D721Med (cell line): ENCODE measurements around the gene ASTE1.

Experiments used
- DNase-seq: peaks from one replicate; pipeline ENCODE4 v3.0.0; 2011; ENCODE audit warnings: low spot score; ENCODE audit not compliant: insufficient read length
- FAIRE-seq: peaks from 2 replicates; lab custom pipeline; 2011; peaks lifted over from hg19 to GRCh38; lab: Jason Lieb, UNC
- TF ChIP-seq, protein P1 (sequence below): IDR thresholded peaks from 2 replicates; pipeline ENCODE4 v1.5.1; 2012; ENCODE audit warnings: mild to moderate bottlenecking, control low read depth; ENCODE audit not compliant: insufficient read depth; ENCODE audit errors: missing control alignments

The ASTE1 gene

DNA sequence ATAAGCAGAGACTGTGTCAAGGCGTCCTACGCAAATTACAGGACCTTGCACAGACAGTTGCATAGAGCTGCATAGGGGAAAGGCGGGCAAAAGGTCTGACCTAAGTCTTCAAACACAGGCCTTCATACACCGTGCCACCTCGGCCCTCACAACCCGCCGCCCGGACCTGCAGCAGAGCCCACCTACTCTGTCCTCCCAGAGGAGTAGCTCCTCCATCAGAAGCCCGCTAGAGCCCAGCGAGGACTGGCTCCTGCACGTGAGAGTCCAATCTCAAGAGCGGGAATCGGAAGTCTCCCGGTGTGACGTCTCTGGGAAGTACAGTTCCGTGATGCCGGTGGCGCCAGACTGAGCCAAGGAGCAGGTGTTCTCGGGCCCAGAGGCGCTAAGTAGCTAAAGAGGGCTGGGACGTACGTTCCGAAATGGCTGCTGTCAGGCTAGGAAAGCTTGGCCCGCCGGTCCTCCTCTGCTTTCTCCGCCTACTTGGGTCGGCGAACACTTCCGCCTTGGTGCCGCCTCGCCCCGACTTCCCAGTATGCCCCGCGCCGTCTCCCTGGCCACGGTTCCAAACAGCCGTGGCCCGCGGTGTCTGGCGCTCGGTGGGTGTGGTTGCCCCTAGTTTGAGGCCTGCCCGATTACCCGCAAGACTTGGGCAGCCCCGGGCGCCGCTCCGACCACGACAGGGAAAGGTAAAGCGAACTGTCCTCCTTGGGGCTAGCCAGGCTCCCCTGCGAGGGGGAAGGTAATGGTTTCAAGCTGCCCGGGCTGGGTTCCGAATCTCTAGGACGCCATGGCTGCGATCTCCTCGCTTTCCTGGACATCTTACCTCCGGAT is at the start of gene ASTE1, which contains the start of gene NEK11:
Gene ASTE1 (minus strand): TSS at position 505 of the 831 bp plus-strand sequence. CDS start 1,519 bp downstream, outside the sequence.
Gene NEK11 (plus strand): TSS at position 557 of the 831 bp plus-strand sequence. CDS start 2,832 bp downstream, outside the sequence.
- DNase-seq = peak; percentile 37
- TF ChIP-seq, protein P1, sequence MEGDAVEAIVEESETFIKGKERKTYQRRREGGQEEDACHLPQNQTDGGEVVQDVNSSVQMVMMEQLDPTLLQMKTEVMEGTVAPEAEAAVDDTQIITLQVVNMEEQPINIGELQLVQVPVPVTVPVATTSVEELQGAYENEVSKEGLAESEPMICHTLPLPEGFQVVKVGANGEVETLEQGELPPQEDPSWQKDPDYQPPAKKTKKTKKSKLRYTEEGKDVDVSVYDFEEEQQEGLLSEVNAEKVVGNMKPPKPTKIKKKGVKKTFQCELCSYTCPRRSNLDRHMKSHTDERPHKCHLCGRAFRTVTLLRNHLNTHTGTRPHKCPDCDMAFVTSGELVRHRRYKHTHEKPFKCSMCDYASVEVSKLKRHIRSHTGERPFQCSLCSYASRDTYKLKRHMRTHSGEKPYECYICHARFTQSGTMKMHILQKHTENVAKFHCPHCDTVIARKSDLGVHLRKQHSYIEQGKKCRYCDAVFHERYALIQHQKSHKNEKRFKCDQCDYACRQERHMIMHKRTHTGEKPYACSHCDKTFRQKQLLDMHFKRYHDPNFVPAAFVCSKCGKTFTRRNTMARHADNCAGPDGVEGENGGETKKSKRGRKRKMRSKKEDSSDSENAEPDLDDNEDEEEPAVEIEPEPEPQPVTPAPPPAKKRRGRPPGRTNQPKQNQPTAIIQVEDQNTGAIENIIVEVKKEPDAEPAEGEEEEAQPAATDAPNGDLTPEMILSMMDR = no peak
- FAIRE-seq = no peak

DNA sequence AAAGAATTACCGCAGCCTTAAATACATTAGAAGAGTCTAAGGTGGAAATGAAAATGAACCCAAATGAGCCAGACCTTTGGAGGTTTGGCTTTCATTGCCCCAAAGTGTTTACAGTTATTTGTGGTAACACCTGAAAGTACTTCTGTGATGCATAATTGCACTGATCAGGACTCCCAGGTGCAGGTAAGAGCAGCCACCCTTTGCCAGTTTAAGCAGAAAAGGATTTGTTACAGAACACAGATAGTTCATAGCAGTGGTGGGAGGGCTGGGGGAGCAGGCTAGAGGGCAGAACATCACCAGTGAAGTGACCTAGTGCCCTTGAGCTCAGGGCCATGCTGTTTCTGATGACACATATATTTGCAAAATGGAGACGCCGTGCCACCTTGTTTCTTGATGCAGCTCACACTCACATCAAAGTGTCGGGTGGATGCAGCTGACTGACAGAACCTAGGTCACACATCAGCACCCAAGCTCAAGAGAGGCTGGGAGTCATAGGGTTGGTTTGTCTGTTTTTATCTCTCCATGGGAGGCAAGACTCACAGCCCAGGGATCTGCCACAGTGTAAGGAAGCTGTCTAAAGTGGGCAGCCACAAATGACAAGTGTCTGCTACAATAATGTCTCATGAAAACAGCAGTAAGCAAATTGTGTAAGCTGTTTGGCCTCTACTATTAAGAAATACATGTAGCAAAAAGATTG is 49.2 kb upstream of the ASTE1 start:
- TF ChIP-seq, protein P1 = no peak
- no peak for FAIRE-seq
- no peak for DNase-seq

- DNase-seq = no peak
- no peak for FAIRE-seq
- TF ChIP-seq, protein P1 = no peak
These were observed 46.2 kb upstream of the ASTE1 start for GRCh38 chr3:131072845-131073244.

DNA sequence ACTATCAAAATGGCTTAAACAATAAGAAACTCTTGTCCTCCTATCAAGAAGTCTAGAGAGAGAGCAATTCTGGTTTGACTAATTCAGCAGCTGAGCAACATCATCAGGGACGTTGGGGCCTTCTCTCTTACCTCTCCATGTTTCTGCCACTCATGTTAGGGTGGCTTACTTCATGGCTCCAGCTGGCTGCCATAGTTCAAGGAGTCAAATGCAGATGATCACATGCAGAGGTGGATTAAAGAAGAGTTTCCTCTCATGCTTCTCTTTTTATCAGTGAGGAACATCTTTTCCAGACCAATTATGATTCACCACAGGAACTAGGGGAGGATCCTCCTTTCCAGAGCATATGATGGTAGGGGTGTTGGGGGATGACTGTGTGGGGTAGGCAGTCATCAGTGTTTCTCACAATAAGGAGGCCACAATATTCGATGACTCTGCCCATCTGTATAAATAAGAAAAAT is 45.5 kb upstream of the ASTE1 start:
- TF ChIP-seq, protein P1 = no peak
- DNase-seq (no peak), FAIRE-seq (no peak)

DNA sequence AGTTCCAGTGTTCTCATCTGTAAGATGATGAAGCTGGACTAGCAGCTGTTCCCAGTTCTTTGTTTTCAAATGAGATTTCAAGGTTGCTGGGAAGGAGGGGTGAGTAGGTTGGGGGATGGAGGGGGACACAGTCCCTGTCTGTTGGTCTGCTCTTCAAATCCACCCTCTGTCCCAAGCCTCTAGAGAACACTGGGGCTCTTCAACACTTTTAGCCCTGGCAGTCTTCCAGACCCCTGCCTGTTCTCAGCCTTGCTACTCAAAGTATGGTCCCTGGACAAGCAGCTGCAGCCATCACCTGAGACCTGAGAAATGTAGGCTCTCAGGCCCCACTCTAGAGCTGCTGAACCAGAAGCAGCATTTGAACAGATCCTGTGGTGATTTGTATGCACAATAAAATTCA is 41.4 kb upstream of the ASTE1 start:
- TF ChIP-seq, protein P1 = no peak
- no peak for FAIRE-seq

DNA sequence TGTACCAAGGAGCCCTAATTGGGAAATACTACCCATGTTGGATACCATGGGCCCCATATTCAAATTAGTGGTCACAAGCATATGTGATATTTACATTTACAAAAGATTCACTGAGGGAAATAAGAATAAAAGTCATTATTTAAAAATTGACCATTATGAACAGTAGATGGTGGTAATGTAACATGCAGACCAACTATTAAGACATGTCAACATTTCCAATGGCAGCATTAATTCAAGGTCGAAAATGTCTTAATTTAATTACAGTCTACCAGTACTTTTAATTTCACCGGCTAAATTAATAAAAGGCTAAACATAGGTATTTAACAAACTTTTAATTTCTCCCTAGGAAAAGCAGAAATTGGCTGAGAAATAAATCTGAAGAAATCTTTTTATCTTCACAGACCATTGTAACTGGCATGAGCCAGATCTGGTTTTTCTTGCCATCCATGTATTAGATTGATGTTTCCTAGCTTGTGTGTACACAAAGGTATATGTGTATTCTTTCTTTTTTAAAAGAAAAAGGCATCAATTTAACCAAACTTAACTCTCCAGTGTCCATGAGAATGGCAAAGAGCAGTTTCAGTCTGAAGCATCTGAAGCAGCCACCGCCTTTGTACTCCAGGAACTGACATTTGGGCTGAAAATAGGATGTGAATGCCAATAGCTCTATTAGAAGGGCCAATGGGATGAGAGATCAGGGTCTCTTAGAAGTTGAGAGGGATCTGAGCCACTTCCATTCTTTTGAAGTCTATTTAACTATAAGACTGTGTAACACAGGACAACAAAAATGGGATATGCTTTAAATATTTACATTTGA is 26.6 kb upstream of the ASTE1 start:
- FAIRE-seq (peak; percentile 16), DNase-seq (no peak)
- TF ChIP-seq, protein P1 = peak; percentile 27

More for the DNA sequence above, 41.4 kb upstream of the ASTE1 start:
- no peak for DNase-seq
